Mucosa of descending colon (tissue), 3 donors: ENCODE measurements around the gene MED13L. TPM values are rescaled to one million over a fixed set of nuclear protein-coding genes. Genes with fewer than 3 reads are reported as not detected.

ENCODE experiments used
- ATAC-seq: fragments of 200-7000 bp; cut with Tn5 transposase; one replicate; pipeline ENCODE4 v1.9.1; 2020; ENCODE audit warnings: mild to moderate bottlenecking, moderate library complexity
- DNase-seq, 3 donors: peaks; one replicate each; pipeline ENCODE4 v3.0.0-alpha.2; 2020
- H3K36me3 ChIP-seq: fragments of 200-600 bp; one replicate; pipeline ENCODE4 v1.8.0; 2021; ENCODE audit warnings: low read depth, mild to moderate bottlenecking
- H3K4me1 ChIP-seq: fragments of 200-600 bp; one replicate; pipeline ENCODE4 v1.8.0; 2021; ENCODE audit warnings: low read depth, mild to moderate bottlenecking
- H3K4me3 ChIP-seq: fragments of 200-600 bp; one replicate; pipeline ENCODE4 v1.8.0; 2021; ENCODE audit warnings: mild to moderate bottlenecking
- H3K9me3 ChIP-seq: fragments of 200-600 bp; one replicate; pipeline ENCODE4 v1.8.0; 2021; ENCODE audit warnings: mild to moderate bottlenecking
- intact Hi-C, 2 donors: fragments of 100-400 bp; cut with DNase I in 1 of 2; cut with micrococcal nuclease in 1 of 2; formaldehyde crosslinking; loops; one replicate each; pipeline versions ENCODE4 v1.11.0 to v1.11.1; 2022; cut with DNase I, micrococcal nuclease
- total RNA-seq, 3 donors: library from RNA; stranded (reverse); fragmentation: NEBNext Ultra II Directional in 2 of 3; extraction: Animal tissue kit (Norgen Biotek cat#: 25700) in 2 of 3; gene quantifications; one replicate each; pipeline versions ENCODE4 v1.2.1 to v1.2.4, GENCODE V29; 2021 to 2023
- TF ChIP-seq, protein P1 (sequence below): fragments of 200-600 bp; IDR thresholded peaks from one replicate; pipeline ENCODE4 v1.8.0; 2022; ENCODE audit warnings: antibody characterized with exemption, mild to moderate bottlenecking
- donor health status: DM: no; HTN: no; CAD: no; lungs with moderate emphysema.
- donor health status: DM: no; HTN: no; CAD: no.
- donor health status: DM: no; HTN: yes; CAD: no.

MED13L gene
- total RNA-seq, 3 donors from 2014 or later, result 96.9 to 165 (median 135) TPM

DNA sequence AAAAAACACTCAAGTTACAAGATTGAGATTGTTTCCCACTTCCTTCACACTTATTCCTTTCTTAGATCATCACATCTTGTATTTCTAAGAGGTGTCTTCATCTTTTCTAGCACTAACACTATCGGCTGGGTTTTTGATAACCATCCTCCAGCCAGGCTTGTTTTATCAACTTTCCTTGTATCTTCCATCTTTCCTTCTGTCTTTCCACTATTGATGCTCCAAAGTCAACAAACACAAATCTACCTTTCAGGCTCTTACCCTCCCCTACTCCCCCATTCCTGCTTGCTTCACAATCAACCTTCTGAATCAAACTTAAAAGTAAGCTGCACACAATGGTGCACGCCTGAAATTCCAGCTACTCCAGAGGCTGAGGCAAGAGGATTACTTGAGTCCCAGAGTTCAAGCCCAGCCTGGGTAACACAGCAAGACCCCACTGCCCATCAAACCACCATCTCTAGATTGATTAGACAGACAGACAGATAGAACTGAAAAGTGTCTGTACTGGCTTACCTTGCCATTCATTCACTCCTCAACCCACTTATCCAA lies 12.9 kb downstream of the MED13L start:
- intact Hi-C loops, result no loop called here
- H3K36me3 ChIP-seq, result no peaks in the 10 kb centered on the region
- DNase-seq, result no peak

DNA sequence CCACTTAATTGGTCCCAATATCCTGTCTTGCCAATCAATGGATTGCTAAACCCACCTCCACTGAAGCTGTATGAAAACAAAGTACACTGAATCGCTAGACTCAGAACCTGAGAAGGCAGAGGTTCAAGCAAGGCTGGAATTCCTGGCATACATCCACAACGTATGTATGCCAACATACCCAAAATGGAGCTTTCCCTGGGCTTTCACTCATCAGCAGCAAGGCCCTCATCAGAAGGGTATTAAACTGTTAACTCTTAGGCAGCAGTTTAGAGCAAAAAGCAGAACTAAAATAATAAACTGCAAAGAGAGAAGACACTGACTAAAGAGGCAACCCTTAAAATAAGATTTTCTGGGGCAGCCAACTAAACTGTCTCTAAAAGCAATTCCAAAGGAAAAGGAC lies 13.6 kb downstream of the MED13L start:
- TF ChIP-seq, protein P1, sequence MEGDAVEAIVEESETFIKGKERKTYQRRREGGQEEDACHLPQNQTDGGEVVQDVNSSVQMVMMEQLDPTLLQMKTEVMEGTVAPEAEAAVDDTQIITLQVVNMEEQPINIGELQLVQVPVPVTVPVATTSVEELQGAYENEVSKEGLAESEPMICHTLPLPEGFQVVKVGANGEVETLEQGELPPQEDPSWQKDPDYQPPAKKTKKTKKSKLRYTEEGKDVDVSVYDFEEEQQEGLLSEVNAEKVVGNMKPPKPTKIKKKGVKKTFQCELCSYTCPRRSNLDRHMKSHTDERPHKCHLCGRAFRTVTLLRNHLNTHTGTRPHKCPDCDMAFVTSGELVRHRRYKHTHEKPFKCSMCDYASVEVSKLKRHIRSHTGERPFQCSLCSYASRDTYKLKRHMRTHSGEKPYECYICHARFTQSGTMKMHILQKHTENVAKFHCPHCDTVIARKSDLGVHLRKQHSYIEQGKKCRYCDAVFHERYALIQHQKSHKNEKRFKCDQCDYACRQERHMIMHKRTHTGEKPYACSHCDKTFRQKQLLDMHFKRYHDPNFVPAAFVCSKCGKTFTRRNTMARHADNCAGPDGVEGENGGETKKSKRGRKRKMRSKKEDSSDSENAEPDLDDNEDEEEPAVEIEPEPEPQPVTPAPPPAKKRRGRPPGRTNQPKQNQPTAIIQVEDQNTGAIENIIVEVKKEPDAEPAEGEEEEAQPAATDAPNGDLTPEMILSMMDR, result no peak
- Histone ChIP-seq H3K4me1 (peaks cover 17% of the 10 kb centered on the region), H3K36me3 (no peaks in the 10 kb centered on the region), H3K4me3 (no peak overlapping the region), H3K9me3 (no peaks in the 10 kb centered on the region)
- DNase-seq (no peak), ATAC-seq (no peak)
- intact Hi-C loops, result no loop called here

More for the DNA sequence above, 12.9 kb downstream of the MED13L start:
- Histone ChIP-seq H3K4me1 (peaks cover 17% of the 10 kb centered on the region), H3K4me3 (no peak overlapping the region), H3K9me3 (no peaks in the 10 kb centered on the region)
- ATAC-seq, result no peak
- TF ChIP-seq, protein P1, result no peak

DNA sequence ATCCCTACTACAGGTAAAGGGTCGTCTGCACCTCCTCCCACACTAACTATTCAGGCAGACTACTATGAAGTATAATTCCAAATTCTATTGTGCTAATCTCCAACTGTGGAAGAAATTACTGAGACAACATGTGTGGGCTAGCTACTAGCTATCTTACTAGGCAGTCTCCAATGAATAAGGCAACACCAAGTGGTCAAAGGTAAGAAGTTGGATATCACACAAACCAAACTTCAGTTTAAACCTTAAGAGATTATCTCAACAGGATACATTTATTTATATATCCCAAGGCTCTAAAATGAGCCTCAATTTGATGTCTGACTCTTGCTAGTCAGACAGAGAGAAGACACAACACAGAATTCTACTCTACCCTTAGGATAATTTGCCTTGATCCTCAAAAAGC lies 14.1 kb downstream of the MED13L start:
- Histone ChIP-seq H3K36me3 (no peaks in the 10 kb centered on the region), H3K4me1 (peaks cover 17% of the 10 kb centered on the region), H3K9me3 (no peaks in the 10 kb centered on the region), H3K4me3 (no peak overlapping the region)
- no peak for ATAC-seq
- DNase-seq, result no peak
- TF ChIP-seq, protein P1, result no peak
- intact Hi-C loops, result no loop called here

DNA sequence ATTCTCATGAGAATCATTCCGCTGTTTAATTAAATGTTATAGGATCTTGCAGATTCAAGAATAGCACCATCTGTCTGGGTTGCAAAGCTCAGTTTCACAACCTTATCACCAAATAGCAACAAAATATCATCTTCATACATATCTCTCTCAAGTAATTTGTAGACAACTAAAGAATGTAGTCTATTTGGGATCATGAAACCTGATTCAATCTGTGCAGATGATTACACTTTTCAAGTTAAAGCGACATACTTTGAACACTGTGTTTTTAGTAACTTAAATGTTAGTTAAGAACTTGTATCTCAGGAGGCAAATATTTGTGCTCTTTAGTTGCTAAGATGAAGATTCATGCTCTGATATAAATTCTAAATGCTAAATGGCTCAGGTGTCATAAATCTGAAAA lies 14.8 kb downstream of the MED13L start:
- intact Hi-C loops, result no loop called here
- TF ChIP-seq, protein P1, result no peak
- no peak for ATAC-seq
- no peaks in the 10 kb centered on the region for H3K36me3 ChIP-seq
- peaks cover 17% of the 10 kb centered on the region for H3K4me1 ChIP-seq
- no peaks in the 10 kb centered on the region for H3K9me3 ChIP-seq
- DNase-seq, result no peak
- no peak overlapping the region for H3K4me3 ChIP-seq

DNA sequence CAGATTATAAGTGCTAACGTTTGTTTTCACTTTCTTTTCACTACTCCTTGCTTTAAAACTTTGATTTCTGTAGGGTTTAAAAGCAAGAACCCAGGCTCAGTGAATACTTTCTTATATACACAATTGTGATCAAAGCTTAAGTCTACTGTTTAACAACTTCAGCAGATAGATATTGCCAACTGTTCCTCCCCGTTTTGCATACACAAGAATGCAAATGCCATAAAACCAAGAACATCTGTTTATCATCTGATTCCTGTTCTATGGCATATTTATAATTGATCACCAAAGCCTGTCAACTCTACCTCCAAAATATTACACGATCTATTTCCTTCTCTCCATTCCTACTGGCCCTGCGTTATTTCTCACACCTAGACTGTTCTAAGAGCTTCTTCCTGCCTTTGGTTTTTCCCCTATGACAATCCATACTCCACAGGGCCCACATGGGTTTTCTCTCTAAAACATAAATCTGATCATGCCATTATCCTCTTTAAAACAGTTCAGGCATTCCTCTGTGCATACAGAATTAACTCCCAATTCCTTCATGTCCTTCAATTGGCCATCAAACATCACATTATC lies 15.9 kb downstream of the MED13L start:
- intact Hi-C loops, result no loop called here
- H3K36me3 ChIP-seq, result no peaks in the 10 kb centered on the region
- ATAC-seq (no peak), DNase-seq (no peak)
- H3K4me1 ChIP-seq, result peaks cover 13% of the 10 kb centered on the region
- TF ChIP-seq, protein P1, result no peak
- no peaks in the 10 kb centered on the region for H3K9me3 ChIP-seq
- H3K4me3 ChIP-seq, result no peak overlapping the region
